Gastroesophageal sphincter (tissue), 3 donors: ENCODE data around the gene OGFOD3.

ENCODE experiments used
- CTCF ChIP-seq, 4 experiments: fragments of 200-600 bp in 2 of 4; fragments of 450-650 bp in 2 of 4; sonication (generic) in 1 of 4; IDR thresholded peaks; one replicate each; pipeline ENCODE4 v1.5.1; 2017 to 2019; ENCODE audit warnings: antibody characterized with exemption in 4 of 4, mild to moderate bottlenecking in 2 of 4, moderate library complexity in 2 of 4
- POLR2A ChIP-seq, 2 donors: fragments of 450-650 bp; IDR thresholded peaks; one replicate each; pipeline ENCODE4 v1.6.1; 2017; ENCODE audit warnings: antibody characterized with exemption in 2 of 2, mild to moderate bottlenecking in 2 of 2, moderate library complexity in 1 of 2
- POLR2AphosphoS5 ChIP-seq: sonication (generic); formaldehyde crosslinking; IDR thresholded peaks from one replicate; pipeline ENCODE4 v1.6.1; 2017; ENCODE audit warnings: antibody characterized with exemption

- TF ChIP-seq CTCF (IDR thresholded peaks at IDR 0.05) (no peak), POLR2A (IDR thresholded peaks at IDR 0.05) (no peak), POLR2AphosphoS5 (no peak)
Measured at GRCh38 chr17:82388922-82389283, 29.5 kb downstream of the OGFOD3 start.
